HepG2 (cell line): ENCODE measurements around the gene TENM3. TPM values are rescaled to one million over a fixed set of nuclear protein-coding genes. Genes with fewer than 3 reads are reported as not detected.

Experiments
- ATAC-seq: fragments of 200-7000 bp; cut with Tn5 transposase; 3 replicates; pipeline ENCODE4 v1.9.1; 2020; ENCODE audit warnings: mild to moderate bottlenecking, moderate library complexity
- BruUV-seq: library from RNA; stranded (reverse); fragments of 400-500 nt; replicated peaks from 2 replicates; lab custom pipeline; 2021; lab: Mats Ljungman, UMichigan
- CTCF ChIA-PET: fragments of 300-600 bp; formaldehyde crosslinking; extraction: SDS; loops from one replicate; lab custom pipeline; 2021; ENCODE audit warnings: low total read pairs, inconsistent platforms, low intra/inter-chr PET ratio; lab: Yijun Ruan, JAX
- POLR2A ChIA-PET: fragments of 350-600 bp; sonication (Branson Sonifier 250); formaldehyde crosslinking; loops from one replicate; lab custom pipeline; 2020; ENCODE audit warnings: antibody characterized with exemption, inconsistent platforms; lab: Yijun Ruan, JAX
- DNase-seq: peaks from one replicate; pipeline ENCODE4 v3.0.0-alpha.2; 2015; ENCODE audit warnings: low spot score
- FAIRE-seq: peaks from 3 replicates; lab custom pipeline; 2011; peaks lifted over from hg19 to GRCh38; lab: Jason Lieb, UNC
- H2AFZ ChIP-seq: one replicate; pipeline ENCODE4 v1.6.1; 2011; ENCODE audit warnings: low read length, inconsistent platforms
- H3K27ac ChIP-seq: fragments of 300-600 bp; 3 replicates; pipeline ENCODE4 v1.8.0; 2011; ENCODE audit warnings: mixed run types, mild to moderate bottlenecking, mixed read lengths, low read length, inconsistent platforms; ENCODE audit not compliant: insufficient read depth; ENCODE audit errors: extremely low read length
- H3K27me3 ChIP-seq, 2 experiments: fragments of 200-600 bp in 1 of 2; 2 replicates in 1 of 2; 3 replicates in 1 of 2; pipeline versions ENCODE4 v1.6.0 to v1.8.0; 2011; ENCODE audit warnings: low read length in 2 of 2, mild to moderate bottlenecking in 2 of 2, moderate library complexity in 2 of 2, inconsistent platforms in 1 of 2; ENCODE audit not compliant: insufficient read depth in 2 of 2, control insufficient read depth in 1 of 2
- H3K36me3 ChIP-seq, 2 experiments: fragments of 200-600 bp in 1 of 2; replicated peaks in 1 of 2; 2 replicates in 1 of 2; 3 replicates in 1 of 2; pipeline versions ENCODE4 v1.5.1 to v1.8.0; 2011; ENCODE audit warnings: low read length in 2 of 2, inconsistent platforms in 1 of 2; ENCODE audit not compliant: insufficient read depth in 2 of 2, control insufficient read depth in 1 of 2
- H3K4me1 ChIP-seq: 2 replicates; pipeline ENCODE4 v1.5.1; 2012; ENCODE audit warnings: low read length, inconsistent platforms; ENCODE audit not compliant: insufficient read depth
- H3K4me2 ChIP-seq: 2 replicates; pipeline ENCODE4 v1.6.0; 2011; ENCODE audit warnings: low read depth, low read length, inconsistent platforms
- H3K4me3 ChIP-seq, 3 experiments: fragments of 200-600 bp in 1 of 3; sonication (generic), shearing (Covaris generic) in 1 of 3; replicated peaks in 1 of 3; 2 replicates each; pipeline ENCODE4 v1.5.1; 2011 to 2016; ENCODE audit warnings: low read length in 3 of 3, inconsistent platforms in 2 of 3, low read depth in 2 of 3, mild to moderate bottlenecking in 2 of 3, control low read depth in 1 of 3, mixed read lengths in 1 of 3; ENCODE audit not compliant: insufficient read depth in 1 of 3
- H3K79me2 ChIP-seq: one replicate; pipeline ENCODE4 v1.6.1; 2011; ENCODE audit warnings: low read length, inconsistent platforms; ENCODE audit not compliant: insufficient read depth
- H3K9ac ChIP-seq: 2 replicates; pipeline ENCODE4 v1.6.0; 2011; ENCODE audit warnings: mild to moderate bottlenecking, low read depth, low read length, inconsistent platforms; ENCODE audit not compliant: insufficient read depth
- H3K9me3 ChIP-seq: 2 replicates; pipeline ENCODE4 v1.5.1; 2012; ENCODE audit warnings: mild to moderate bottlenecking, low read length
- H4K20me1 ChIP-seq: 2 replicates; pipeline ENCODE4 v1.6.0; 2011; ENCODE audit warnings: inconsistent platforms, mild to moderate bottlenecking, low read length, moderate library complexity; ENCODE audit not compliant: insufficient read depth
- HNRNPH1 ChIP-seq: fragments of 200-400 bp; formaldehyde crosslinking; optimal IDR thresholded peaks from 2 replicates; pipeline ENCODE3; 2017; ENCODE audit warnings: mild to moderate bottlenecking, low read depth, low read length
- KDM5A ChIP-seq: fragments of 200-600 bp; sonication (generic); IDR thresholded peaks from 2 replicates; pipeline ENCODE4 v1.7.0; 2018; ENCODE audit warnings: antibody characterized with exemption, mild to moderate bottlenecking, low read length, borderline replicate concordance
- SMC3 ChIP-seq: IDR thresholded peaks from 2 replicates; pipeline ENCODE4 v1.6.1; 2011; ENCODE audit warnings: low read length, improper control_type of control experiment
- ZBTB4 ChIP-seq: sonication (generic); formaldehyde crosslinking; IDR thresholded peaks from 2 replicates; pipeline ENCODE4 v1.4.0; 2020; ENCODE audit warnings: missing genetic modification reagents, mild to moderate bottlenecking, borderline replicate concordance
- ZNF660 ChIP-seq: sonication (generic); formaldehyde crosslinking; IDR thresholded peaks from 2 replicates; pipeline ENCODE4 v1.5.1; 2020; ENCODE audit warnings: mild to moderate bottlenecking, low read depth, missing genetic modification reagents, borderline replicate concordance
- ZNF713 ChIP-seq: sonication (generic); formaldehyde crosslinking; IDR thresholded peaks from 2 replicates; pipeline ENCODE4 v1.4.0; 2020; ENCODE audit warnings: mild to moderate bottlenecking, missing genetic modification reagents
- ZNF770 ChIP-seq: sonication (generic); formaldehyde crosslinking; IDR thresholded peaks from 2 replicates; pipeline ENCODE4 v1.5.0; 2020; ENCODE audit warnings: mild to moderate bottlenecking, missing genetic modification reagents
- WGBS: methylation state at CpG from one replicate; pipeline ENCODE4 v1.1.6; 2017; ENCODE audit warnings: low lambda C conversion rate; 5-methylcytosine and 5-hydroxymethylcytosine counted together
- in situ Hi-C: cut with HindIII; loops from 2 replicates; pipeline ENCODE4 v1.10.0; 2017; ENCODE audit warnings: low pct_unique_long_range_greater_than_20kb; ENCODE audit not compliant: extremely low pct_ligation_motif_present
- intact Hi-C: fragments of 100-400 bp; cut with micrococcal nuclease; formaldehyde crosslinking; loops from one replicate; pipeline ENCODE4 v1.10.0; 2022; ENCODE audit not compliant: unreplicated experiment
- polyA plus RNA-seq, 8 experiments: library from polyadenylated mRNA; depleted of rRNA in 3 of 8; stranded (reverse) in 7 of 8; unstranded in 1 of 8; fragments of >200 nt; fragmentation: Illumina TruSeq in 4 of 8; extraction: Trizol in 4 of 8; gene quantifications; 2 replicates each; pipeline versions ENCODE4 v1.2.1 to v1.2.3, GENCODE V29; 2011 to 2016; ENCODE audit warnings: low read depth in 4 of 8, missing spikeins in 1 of 8, mixed read lengths in 1 of 8; ENCODE audit not compliant: insufficient read depth in 1 of 8
- total RNA-seq, 5 experiments: library from RNA; depleted of rRNA; stranded (reverse); fragments of >200 nt; fragmentation: Illumina TruSeq; extraction: Trizol; gene quantifications; 2 replicates each; pipeline ENCODE4 v1.2.3, GENCODE V29; 2016; ENCODE audit warnings: low read depth in 1 of 5

The TENM3 gene
- total and polyA plus RNA-seq, 2 of the 13 experiments (the other 11 are each of a cell fraction or from before 2014, with no cell fraction given): 0.04 TPM; not detected in 1

GRCh38 chr4:182227611-182228010, 15.6 kb upstream of the TENM3 start:
- no peaks in the 10 kb centered on the region for H3K79me2 ChIP-seq
- no peaks in the 10 kb centered on the region for H3K4me1 ChIP-seq
- no TSS peak for BruUV-seq
- FAIRE-seq: no peak
- peaks cover 0 to 10% of the 10 kb centered on the region in 2 experiments; a peak in 1 of 5 replicates for H3K27me3 ChIP-seq
- H3K9ac ChIP-seq: no peak overlapping the region
- DNase-seq: no peak
- no peak overlapping the region for H3K4me3 ChIP-seq
- CTCF ChIA-PET: no interaction called here
- H2AFZ ChIP-seq: no peak overlapping the region
- intact Hi-C loops (loop anchor here (5.0 kb wide), 1 partner anchor 780 kb away; no protein-coding TSS in a partner anchor), in situ Hi-C loops (no loop called here)
- ATAC-seq: no peak
- H3K36me3 ChIP-seq: no peaks in the 10 kb centered on the region
- 27% methylated on average over 6 of the region's 6 CpGs for WGBS
- TF ChIP-seq ZNF660 (no peak), ZNF713 (CRISPR knock-in tag) (no peak), HNRNPH1 (no peak), KDM5A (no peak), SMC3 (no peak), ZNF770 (no peak), ZBTB4 (CRISPR knock-in tag) (no peak)
- no peaks in the 10 kb centered on the region for H4K20me1 ChIP-seq
- H3K9me3 ChIP-seq: no peaks in the 10 kb centered on the region
- POLR2A ChIA-PET: no interaction called here
- H3K27ac ChIP-seq: no peak overlapping the region
- no peak overlapping the region for H3K4me2 ChIP-seq
